ENCODE data around the gene SRD5A3. TPM values are rescaled to one million over a fixed set of nuclear protein-coding genes. Genes with fewer than 3 reads are reported as not detected.
"Not testable (repeated sequence)": the region's sequence is repeated elsewhere in the genome, so short reads cannot be mapped to it uniquely, and the experiment has no call there.

Gene SRD5A3
- total and polyA plus RNA-seq, 9 of the 15 experiments (the other 6 are each of a cell fraction or from before 2014, with no cell fraction given), result 2.5 to 37.0 (median 13.3) TPM

DNA sequence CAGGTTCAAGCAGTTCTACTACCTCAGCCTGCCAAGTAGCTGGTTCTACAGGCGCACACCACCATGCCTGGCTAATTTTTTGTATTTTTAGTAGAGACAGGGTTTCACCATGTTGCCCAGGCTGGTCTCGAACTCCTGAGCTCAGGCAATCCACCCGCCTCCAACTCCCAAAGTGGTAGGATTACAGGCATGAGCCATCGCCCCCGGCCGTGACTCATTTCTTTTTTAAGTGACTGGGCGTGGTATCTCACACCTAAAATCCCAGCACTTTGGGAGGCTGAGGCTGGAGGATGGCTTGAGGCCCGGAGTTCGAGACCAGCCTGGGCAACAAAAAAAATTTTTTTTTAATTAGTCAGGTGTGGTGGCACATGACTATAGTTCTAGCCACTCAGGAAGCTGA, 16.9 kb downstream of the SRD5A3 start:
- intact Hi-C loops (cut with micrococcal nuclease); H3K27me3 ChIP-seq (ENCODE audit: control insufficient read depth in 2 of 2, insufficient read depth in 2 of 2, low read length in 2 of 2); CTCF ChIA-PET (ENCODE audit: low intra/inter-chr PET ratio); H2AFZ ChIP-seq (ENCODE audit: low read depth, low read length); H3K36me3 ChIP-seq (ENCODE audit: control insufficient read depth, insufficient read depth, low read length); H3K27ac ChIP-seq (ENCODE audit: extremely low read depth, low read depth, low read length); FAIRE-seq; BruUV-seq (replicated peaks); H3K9me1 ChIP-seq (ENCODE audit: control insufficient read depth, insufficient read depth, low read length); H3K4me2 ChIP-seq (ENCODE audit: insufficient read depth, low read length); H3K4me3 ChIP-seq; H3K79me2 ChIP-seq (ENCODE audit: control insufficient read depth, insufficient read depth, low read length); H4K20me1 ChIP-seq (replicated peaks; ENCODE audit: control insufficient read depth, insufficient read depth, low read length); H3K9ac ChIP-seq (ENCODE audit: insufficient read depth in 1 of 2, low read depth in 2 of 2, low read length in 2 of 2); in situ Hi-C loops (cut with MboI); H3K9me3 ChIP-seq (replicated peaks; ENCODE audit: control insufficient read depth, insufficient read depth, low read depth, low read length); TF ChIP-seq JUN (CRISPR knock-in tag; IDR thresholded peaks at IDR 0.05; ENCODE audit: borderline replicate concordance): not testable (repeated sequence)
- peak; percentile 41 for ATAC-seq
- WGBS (ENCODE audit: insufficient coverage, low coverage, missing lambda C conversion rate), result 53% methylated on average over 9 of the region's 9 CpGs
- TF ChIP-seq SMARCA4 (IDR thresholded peaks at IDR 0.05), result peak; percentile 31; the same call in 1 of the 2 replicates
- TF ChIP-seq FOSL1 (tag; conservative IDR thresholded peaks at IDR 0.05), result peak; percentile 69
- TF ChIP-seq EGR1 (conservative IDR thresholded peaks at IDR 0.05), result peak; percentile 75
- TF ChIP-seq JUN (IDR thresholded peaks at IDR 0.05; ENCODE audit: borderline replicate concordance, low read depth, low read length), result peak; percentile 36; the same call in 1 of the 2 replicates
- peak; percentile 50 to 57; a peak in 2 of 4 replicates for TF ChIP-seq KDM1A (IDR thresholded peaks at IDR 0.05)
- TF ChIP-seq, protein P1, sequence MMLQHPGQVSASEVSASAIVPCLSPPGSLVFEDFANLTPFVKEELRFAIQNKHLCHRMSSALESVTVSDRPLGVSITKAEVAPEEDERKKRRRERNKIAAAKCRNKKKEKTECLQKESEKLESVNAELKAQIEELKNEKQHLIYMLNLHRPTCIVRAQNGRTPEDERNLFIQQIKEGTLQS (IDR thresholded peaks at IDR 0.05), result peak; percentile 80
- TF ChIP-seq, protein P1 (CRISPR knock-in tag; conservative IDR thresholded peaks at IDR 0.05), result not testable (repeated sequence)
- 0 out of 4 replicates have a peak, but pooled peaks of 1 of the 2 experiments have one; percentile 45 for TF ChIP-seq RCOR1 (IDR thresholded peaks at IDR 0.05; ENCODE audit: borderline replicate concordance in 1 of 2, low read depth in 2 of 2, low read length in 2 of 2)
- peak; percentile 47; the same call in 1 of the 2 replicates for TF ChIP-seq ARID1B (IDR thresholded peaks at IDR 0.05)
- TF ChIP-seq NFE2 (IDR thresholded peaks at IDR 0.05; ENCODE audit: low read depth), result peak; percentile 52
- TF ChIP-seq, protein P2, sequence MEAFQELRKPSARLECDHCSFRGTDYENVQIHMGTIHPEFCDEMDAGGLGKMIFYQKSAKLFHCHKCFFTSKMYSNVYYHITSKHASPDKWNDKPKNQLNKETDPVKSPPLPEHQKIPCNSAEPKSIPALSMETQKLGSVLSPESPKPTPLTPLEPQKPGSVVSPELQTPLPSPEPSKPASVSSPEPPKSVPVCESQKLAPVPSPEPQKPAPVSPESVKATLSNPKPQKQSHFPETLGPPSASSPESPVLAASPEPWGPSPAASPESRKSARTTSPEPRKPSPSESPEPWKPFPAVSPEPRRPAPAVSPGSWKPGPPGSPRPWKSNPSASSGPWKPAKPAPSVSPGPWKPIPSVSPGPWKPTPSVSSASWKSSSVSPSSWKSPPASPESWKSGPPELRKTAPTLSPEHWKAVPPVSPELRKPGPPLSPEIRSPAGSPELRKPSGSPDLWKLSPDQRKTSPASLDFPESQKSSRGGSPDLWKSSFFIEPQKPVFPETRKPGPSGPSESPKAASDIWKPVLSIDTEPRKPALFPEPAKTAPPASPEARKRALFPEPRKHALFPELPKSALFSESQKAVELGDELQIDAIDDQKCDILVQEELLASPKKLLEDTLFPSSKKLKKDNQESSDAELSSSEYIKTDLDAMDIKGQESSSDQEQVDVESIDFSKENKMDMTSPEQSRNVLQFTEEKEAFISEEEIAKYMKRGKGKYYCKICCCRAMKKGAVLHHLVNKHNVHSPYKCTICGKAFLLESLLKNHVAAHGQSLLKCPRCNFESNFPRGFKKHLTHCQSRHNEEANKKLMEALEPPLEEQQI (IDR thresholded peaks at IDR 0.05), result 0 out of 2 replicates have a peak, but pooled peaks have one; percentile 37
- TF ChIP-seq DPF2 (IDR thresholded peaks at IDR 0.05), result peak; percentile 51
- TF ChIP-seq JUND (IDR thresholded peaks at IDR 0.05; ENCODE audit: borderline replicate concordance, low read depth, low read length), result peak; percentile 41; the same call in 1 of the 2 replicates
- peak; percentile 42; the same call in 1 of the 3 replicates for TF ChIP-seq JUND (tag; IDR thresholded peaks at IDR 0.05; ENCODE audit: borderline replicate concordance, low read depth, low read length)
- POLR2A ChIA-PET, result interaction anchor here (0.6 kb wide), 1 partner anchor 14 kb away, joined by 3 read pairs; no protein-coding TSS in a partner anchor
- H3K4me1 ChIP-seq (replicated peaks in 1 of 2; ENCODE audit: control insufficient read depth in 2 of 2, insufficient read depth in 2 of 2, low read length in 2 of 2), result peaks cover 4 to 13% of the 10 kb centered on the region in 2 experiments; a peak in 3 of 5 replicates
- DNase-seq (ENCODE audit: extremely low read depth in 1 of 4, low spot score in 3 of 4), result peak in 1 of 4 experiments; percentile 62
